ENCODE measurements around the gene TRIO.

TRIO gene

DNA sequence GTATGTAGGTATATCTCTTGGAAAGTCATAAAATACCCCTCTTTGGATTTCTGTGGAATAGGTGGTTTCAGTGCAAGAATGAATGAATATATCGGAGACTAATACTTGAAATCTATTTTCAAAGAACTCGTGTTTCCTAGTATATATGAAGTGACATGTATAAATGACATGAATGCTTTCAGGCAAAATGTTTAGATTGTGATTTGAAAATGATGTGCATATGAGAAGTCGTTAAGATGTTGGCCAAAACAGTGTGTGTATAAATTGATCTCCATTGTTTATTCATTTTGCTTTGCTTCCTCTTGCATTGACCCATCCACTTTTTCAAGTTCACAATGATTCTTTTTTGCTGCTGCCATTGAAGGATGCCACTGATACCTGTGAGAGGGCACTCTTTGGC lies 8.3 kb downstream of the TRIO start:
- no peak for ATAC-seq
- TF ChIP-seq RARB (CRISPR knock-in tag; IDR thresholded peaks at IDR 0.05) (no peak), ZNF70 (CRISPR knock-in tag; IDR thresholded peaks at IDR 0.05) (no peak), ARNTL (CRISPR knock-in tag; IDR thresholded peaks at IDR 0.05; ENCODE audit: borderline replicate concordance, low read depth) (no peak), ISL1 (CRISPR knock-in tag; IDR thresholded peaks at IDR 0.05) (no peak), ZNF8 (CRISPR knock-in tag; IDR thresholded peaks at IDR 0.05) (no peak), PPARA (CRISPR knock-in tag; IDR thresholded peaks at IDR 0.05; ENCODE audit: borderline replicate concordance) (no peak), GLIS3 (CRISPR knock-in tag; IDR thresholded peaks at IDR 0.05) (no peak), ESRRG (CRISPR knock-in tag; IDR thresholded peaks at IDR 0.05) (no peak)
- TF ChIP-seq, protein P1, sequence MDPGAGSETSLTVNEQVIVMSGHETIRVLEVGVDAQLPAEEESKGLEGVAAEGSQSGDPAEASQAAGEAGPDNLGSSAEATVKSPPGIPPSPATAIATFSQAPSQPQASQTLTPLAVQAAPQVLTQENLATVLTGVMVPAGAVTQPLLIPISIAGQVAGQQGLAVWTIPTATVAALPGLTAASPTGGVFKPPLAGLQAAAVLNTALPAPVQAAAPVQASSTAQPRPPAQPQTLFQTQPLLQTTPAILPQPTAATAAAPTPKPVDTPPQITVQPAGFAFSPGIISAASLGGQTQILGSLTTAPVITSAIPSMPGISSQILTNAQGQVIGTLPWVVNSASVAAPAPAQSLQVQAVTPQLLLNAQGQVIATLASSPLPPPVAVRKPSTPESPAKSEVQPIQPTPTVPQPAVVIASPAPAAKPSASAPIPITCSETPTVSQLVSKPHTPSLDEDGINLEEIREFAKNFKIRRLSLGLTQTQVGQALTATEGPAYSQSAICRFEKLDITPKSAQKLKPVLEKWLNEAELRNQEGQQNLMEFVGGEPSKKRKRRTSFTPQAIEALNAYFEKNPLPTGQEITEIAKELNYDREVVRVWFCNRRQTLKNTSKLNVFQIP (CRISPR knock-in tag; IDR thresholded peaks at IDR 0.05; ENCODE audit: borderline replicate concordance, low read depth), result no peak
- TF ChIP-seq, protein P2, sequence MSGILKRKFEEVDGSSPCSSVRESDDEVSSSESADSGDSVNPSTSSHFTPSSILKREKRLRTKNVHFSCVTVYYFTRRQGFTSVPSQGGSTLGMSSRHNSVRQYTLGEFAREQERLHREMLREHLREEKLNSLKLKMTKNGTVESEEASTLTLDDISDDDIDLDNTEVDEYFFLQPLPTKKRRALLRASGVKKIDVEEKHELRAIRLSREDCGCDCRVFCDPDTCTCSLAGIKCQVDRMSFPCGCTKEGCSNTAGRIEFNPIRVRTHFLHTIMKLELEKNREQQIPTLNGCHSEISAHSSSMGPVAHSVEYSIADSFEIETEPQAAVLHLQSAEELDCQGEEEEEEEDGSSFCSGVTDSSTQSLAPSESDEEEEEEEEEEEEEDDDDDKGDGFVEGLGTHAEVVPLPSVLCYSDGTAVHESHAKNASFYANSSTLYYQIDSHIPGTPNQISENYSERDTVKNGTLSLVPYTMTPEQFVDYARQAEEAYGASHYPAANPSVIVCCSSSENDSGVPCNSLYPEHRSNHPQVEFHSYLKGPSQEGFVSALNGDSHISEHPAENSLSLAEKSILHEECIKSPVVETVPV (CRISPR knock-in tag; IDR thresholded peaks at IDR 0.05), result no peak
- TF ChIP-seq, protein P3, sequence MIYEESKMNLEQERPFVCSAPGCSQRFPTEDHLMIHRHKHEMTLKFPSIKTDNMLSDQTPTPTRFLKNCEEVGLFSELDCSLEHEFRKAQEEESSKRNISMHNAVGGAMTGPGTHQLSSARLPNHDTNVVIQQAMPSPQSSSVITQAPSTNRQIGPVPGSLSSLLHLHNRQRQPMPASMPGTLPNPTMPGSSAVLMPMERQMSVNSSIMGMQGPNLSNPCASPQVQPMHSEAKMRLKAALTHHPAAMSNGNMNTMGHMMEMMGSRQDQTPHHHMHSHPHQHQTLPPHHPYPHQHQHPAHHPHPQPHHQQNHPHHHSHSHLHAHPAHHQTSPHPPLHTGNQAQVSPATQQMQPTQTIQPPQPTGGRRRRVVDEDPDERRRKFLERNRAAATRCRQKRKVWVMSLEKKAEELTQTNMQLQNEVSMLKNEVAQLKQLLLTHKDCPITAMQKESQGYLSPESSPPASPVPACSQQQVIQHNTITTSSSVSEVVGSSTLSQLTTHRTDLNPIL (CRISPR knock-in tag; IDR thresholded peaks at IDR 0.05; ENCODE audit: low read depth), result no peak
- TF ChIP-seq, protein P4, sequence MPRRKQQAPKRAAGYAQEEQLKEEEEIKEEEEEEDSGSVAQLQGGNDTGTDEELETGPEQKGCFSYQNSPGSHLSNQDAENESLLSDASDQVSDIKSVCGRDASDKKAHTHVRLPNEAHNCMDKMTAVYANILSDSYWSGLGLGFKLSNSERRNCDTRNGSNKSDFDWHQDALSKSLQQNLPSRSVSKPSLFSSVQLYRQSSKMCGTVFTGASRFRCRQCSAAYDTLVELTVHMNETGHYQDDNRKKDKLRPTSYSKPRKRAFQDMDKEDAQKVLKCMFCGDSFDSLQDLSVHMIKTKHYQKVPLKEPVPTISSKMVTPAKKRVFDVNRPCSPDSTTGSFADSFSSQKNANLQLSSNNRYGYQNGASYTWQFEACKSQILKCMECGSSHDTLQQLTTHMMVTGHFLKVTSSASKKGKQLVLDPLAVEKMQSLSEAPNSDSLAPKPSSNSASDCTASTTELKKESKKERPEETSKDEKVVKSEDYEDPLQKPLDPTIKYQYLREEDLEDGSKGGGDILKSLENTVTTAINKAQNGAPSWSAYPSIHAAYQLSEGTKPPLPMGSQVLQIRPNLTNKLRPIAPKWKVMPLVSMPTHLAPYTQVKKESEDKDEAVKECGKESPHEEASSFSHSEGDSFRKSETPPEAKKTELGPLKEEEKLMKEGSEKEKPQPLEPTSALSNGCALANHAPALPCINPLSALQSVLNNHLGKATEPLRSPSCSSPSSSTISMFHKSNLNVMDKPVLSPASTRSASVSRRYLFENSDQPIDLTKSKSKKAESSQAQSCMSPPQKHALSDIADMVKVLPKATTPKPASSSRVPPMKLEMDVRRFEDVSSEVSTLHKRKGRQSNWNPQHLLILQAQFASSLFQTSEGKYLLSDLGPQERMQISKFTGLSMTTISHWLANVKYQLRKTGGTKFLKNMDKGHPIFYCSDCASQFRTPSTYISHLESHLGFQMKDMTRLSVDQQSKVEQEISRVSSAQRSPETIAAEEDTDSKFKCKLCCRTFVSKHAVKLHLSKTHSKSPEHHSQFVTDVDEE (CRISPR knock-in tag; IDR thresholded peaks at IDR 0.05), result no peak

DNA sequence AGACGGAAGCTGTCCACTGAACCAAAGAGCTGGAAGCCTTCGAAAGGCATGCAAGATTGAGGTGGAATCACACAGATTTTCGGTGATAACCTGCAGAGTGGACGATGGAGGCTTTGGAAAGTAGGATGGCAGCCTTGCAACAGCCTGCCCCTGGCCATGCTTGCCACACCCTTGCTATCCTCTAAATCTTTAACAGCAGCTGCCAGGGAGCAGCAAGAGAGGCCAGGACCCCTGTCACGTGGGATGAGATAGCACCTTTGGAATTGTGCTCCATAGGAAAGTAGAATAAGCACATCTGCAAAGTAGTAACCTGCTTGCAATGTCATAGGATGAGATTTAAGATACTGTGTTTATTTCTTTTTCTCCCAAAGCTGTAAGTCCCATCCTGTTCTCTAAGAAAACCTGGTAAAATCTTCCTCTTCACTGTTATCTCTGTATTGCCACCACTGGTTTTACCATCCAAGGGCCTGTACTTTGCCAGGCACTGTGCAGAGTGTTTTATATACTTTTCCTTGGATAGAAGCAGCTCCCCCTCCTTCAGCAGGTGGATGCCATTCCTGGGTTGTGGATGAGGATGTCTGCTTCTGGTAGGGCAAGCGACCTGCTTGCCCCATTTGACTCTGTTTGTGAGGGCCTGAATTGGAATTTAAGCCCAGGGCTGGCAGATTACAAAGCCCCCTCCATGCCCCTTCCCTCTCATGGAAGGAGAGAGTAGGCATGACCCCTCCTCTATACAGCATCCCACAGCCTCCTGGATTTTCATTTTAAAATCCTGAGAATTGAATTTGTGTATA lies 10.1 kb downstream of the TRIO start:
- no peak for TF ChIP-seq TOX (CRISPR knock-in tag; IDR thresholded peaks at IDR 0.05; ENCODE audit: borderline replicate concordance)
- no peak for TF ChIP-seq ARNTL (CRISPR knock-in tag; IDR thresholded peaks at IDR 0.05; ENCODE audit: borderline replicate concordance, low read depth)
- TF ChIP-seq, protein P3 (CRISPR knock-in tag; IDR thresholded peaks at IDR 0.05; ENCODE audit: low read depth), result no peak
- TF ChIP-seq ZC3H10 (CRISPR knock-in tag; IDR thresholded peaks at IDR 0.05), result no peak
- ATAC-seq, result no peak

DNA sequence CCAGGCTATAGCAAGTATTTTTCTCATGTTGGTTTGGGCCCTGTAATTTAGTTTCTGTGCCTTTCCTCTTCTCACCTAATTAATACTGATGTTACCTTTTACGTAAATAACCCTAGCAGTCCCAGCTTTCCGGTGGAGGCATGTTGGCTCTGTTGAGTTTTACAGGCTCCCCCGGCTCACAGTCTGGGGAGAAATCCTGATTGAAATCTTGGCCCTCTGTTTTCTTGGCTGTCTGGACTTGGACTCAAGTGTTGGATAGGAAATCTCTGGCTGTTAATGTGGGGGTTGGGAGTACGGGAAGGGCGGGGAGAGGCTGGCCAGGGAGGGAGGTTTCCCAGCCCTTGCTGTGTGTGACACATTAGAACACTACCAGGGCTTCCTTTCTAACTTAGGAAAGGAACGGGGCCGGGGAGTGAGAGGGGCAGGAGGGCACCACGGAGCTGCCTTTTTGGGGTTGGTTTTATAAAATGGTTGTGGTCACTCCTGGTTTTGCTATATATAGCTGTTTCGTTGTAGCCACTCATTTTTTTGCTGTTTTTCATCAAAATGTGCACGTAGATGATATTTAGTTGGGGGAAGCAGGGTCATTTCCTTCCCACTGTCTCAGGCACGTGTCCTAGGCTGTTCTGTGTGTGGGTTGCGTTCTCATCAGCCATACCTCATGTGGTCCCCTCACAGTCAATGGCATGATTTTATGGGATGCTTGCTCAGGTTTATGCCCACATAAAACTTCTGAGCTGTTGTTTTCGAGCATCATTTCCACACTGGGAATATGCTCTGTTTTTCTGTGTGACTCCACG lies 11.0 kb downstream of the TRIO start:
- TF ChIP-seq PPARA (CRISPR knock-in tag; IDR thresholded peaks at IDR 0.05; ENCODE audit: borderline replicate concordance), result no peak
- TF ChIP-seq BACH2 (CRISPR knock-in tag; IDR thresholded peaks at IDR 0.05; ENCODE audit: borderline replicate concordance), result no peak
- TF ChIP-seq, protein P2 (CRISPR knock-in tag; IDR thresholded peaks at IDR 0.05), result no peak
- TF ChIP-seq ESRRG (CRISPR knock-in tag; IDR thresholded peaks at IDR 0.05), result no peak
- no peak for TF ChIP-seq ZFP3 (CRISPR knock-in tag; IDR thresholded peaks at IDR 0.05)
- no peak for TF ChIP-seq ARNTL (CRISPR knock-in tag; IDR thresholded peaks at IDR 0.05; ENCODE audit: borderline replicate concordance, low read depth)
- TF ChIP-seq CSDC2 (CRISPR knock-in tag; IDR thresholded peaks at IDR 0.05), result no peak
- no peak for TF ChIP-seq ZNF70 (CRISPR knock-in tag; IDR thresholded peaks at IDR 0.05)
- TF ChIP-seq TOX (CRISPR knock-in tag; IDR thresholded peaks at IDR 0.05; ENCODE audit: borderline replicate concordance), result no peak
- TF ChIP-seq ZC3H10 (CRISPR knock-in tag; IDR thresholded peaks at IDR 0.05), result no peak
- TF ChIP-seq, protein P5, sequence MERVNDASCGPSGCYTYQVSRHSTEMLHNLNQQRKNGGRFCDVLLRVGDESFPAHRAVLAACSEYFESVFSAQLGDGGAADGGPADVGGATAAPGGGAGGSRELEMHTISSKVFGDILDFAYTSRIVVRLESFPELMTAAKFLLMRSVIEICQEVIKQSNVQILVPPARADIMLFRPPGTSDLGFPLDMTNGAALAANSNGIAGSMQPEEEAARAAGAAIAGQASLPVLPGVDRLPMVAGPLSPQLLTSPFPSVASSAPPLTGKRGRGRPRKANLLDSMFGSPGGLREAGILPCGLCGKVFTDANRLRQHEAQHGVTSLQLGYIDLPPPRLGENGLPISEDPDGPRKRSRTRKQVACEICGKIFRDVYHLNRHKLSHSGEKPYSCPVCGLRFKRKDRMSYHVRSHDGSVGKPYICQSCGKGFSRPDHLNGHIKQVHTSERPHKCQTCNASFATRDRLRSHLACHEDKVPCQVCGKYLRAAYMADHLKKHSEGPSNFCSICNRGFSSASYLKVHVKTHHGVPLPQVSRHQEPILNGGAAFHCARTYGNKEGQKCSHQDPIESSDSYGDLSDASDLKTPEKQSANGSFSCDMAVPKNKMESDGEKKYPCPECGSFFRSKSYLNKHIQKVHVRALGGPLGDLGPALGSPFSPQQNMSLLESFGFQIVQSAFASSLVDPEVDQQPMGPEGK (CRISPR knock-in tag; IDR thresholded peaks at IDR 0.05; ENCODE audit: borderline replicate concordance), result no peak
- TF ChIP-seq RARB (CRISPR knock-in tag; IDR thresholded peaks at IDR 0.05), result no peak
- ATAC-seq, result peak; percentile 60
